Measurements from ENCODE around the gene DNAAF8.

Gene DNAAF8

DNA sequence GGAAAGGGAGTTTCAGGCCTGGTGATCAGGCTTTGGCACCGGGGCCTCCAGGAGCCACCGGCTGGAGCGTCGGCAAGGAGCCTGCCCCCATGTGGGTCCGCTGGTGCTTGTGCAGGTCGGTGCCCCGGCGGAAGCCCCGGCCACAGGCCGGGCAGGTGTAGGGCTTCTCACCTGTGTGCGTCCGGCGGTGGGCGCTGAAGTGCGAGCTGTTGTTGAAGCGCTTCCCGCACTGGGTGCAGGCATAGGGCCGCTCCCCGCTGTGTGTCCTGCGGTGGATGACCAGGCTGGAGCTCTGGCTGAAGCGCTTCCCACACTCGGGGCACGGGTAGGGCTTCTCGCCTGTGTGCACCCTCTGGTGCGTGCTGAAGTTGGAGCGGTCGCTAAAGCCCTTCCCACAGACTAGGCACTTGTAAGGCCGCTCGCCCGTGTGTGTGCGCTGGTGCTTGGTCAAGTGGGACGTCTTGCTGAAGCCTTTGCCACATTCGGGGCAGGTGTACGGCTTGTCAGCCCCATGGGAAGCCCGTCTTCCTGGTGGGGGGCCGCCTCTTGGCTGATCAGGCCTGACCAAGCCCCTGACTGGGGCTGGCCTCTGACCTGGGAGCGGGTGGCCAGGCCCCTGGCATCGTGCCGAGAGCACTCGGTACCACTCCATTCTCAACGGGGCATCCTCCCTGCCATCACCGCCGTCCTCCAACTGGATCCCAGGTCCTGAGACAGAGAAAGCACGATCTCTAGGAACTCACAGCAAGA lies 18.2 kb downstream of the DNAAF8 start:
- no peak for DNase-seq (ENCODE audit: low read depth in 2 of 2)

DNA sequence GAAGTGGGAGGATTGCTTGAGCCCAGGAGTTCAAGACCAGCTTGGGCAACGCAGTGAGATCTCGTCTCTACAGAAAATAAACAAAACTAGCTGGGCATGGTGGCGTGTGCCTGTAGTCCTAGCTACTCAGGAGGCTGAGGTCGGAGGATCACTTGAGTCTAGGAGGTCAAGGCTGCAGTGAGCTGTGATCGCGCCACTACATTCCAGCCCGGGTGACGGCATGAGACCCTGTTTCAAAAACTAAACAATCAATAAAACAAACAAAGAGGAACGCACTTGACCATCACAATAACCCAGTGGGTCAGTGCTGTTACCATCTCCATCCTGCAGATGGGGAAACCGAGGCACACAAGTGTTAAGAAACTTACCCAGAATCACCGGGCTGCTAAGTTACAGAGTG lies 18.9 kb downstream of the DNAAF8 start:
- no peak for DNase-seq (ENCODE audit: low read depth in 2 of 2)

DNA sequence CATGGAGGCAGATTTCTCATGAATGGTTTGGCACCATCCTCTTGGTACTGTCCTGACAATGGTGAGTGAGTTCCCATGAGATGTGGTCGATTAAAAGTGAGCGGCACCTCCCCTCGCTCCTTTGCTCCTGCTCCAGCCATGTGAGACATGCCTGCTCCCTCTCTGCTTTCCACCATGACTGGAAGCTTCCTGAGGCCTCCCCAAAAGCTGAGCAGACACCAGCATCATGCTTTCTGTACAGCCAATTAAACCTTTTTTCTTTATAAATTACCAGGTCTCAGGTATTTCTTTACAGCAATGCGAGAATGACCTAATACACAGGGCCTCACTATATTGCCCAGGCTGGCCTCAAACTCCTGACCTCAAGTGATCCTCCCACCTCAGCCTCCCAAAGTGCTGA lies 20.5 kb downstream of the DNAAF8 start:
- no peak for DNase-seq (ENCODE audit: low read depth in 2 of 2)

DNA sequence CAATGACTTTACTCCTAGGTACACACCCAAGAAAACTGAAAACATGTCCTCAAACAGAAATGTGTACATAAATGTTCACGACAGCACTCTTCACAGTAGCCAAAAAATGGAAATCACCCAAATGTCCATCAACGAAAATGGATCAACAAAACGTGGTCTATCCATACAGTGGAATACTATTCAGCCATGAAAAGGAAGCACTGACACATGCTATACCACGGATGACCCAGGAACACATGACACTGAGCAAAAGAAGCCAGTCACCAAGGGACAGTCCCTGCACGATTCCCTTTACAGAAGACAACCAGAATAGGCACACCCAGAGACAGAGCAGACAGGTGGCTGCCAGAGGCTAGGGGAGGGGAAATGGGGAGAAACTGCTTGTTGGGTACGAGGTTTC lies 21.4 kb downstream of the DNAAF8 start:
- no peak for DNase-seq (ENCODE audit: low read depth in 2 of 2)

DNA sequence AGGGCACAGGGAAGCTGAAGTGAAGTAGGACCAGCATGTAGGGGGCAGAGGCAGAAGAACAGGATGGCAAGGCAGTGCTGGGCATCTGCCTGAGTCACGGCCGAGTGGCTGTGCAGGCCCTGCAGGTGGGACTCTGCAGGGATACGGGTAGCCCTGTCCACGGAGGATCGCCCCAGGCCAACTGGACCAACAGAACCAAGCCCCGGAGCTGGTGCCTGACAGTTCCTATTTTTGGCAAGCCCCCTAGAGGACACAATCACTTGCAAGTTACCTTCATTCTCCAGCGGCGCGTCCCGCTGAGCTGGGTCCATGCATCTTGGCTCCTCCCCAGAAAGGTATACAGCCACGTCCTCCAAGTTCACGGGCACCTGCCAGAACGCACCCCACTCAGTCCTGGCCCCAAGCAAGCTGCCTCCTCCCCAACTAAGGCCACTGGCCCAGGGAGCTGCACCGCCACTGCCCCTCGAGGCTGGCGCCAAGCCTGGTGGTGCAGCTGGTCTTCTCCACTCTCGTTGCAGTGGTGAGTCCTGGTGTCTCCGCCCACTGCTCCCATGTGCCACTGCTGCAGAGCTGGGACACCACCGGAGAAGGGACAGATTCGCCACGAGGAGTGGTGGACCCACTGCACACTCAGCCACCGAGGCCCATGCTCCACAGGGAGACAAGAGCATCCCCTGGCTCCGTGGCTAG lies 26.0 kb downstream of the DNAAF8 start:
- no peak for DNase-seq (ENCODE audit: low read depth in 2 of 2)

DNA sequence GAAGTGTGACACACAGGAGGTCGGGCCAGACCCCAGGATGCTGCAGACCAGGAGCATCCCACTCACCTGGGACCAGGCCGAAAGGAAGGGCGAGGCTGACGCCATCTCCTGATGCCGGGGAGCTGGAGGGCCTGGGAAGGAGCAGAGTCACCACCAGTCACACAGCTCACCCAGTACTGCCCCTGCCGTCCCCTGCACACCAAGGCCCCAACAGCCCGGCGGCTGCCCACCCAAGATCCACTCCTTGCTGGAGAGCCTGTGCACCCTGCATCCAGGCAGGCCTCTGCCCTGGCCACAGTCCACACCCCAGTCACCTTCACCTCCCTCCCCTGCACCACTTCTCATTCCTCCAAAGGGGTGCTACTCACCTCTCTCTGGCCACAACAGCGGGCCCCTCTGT lies 27.9 kb downstream of the DNAAF8 start:
- DNase-seq (ENCODE audit: low read depth in 2 of 2) = no peak

DNA sequence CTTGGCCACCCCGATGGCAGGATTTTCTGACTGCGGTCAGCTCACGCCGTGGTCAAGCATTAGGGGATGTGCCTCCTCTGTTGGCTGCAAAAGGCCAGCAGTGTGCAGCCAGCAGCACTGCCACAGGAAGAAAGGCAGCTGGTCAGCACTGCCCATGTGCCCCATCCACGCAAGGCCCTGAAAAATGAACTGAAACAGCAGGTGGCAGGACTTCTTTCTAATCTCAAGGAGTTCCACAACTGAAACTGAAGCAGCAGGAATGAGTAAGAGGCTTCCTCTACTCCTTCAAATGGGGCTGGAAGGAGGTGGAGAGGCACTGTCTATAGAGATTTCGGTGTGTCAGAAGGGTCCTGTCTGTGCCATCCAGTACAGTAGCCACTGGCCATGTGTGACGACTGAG lies 29.5 kb downstream of the DNAAF8 start:
- DNase-seq (ENCODE audit: low read depth in 2 of 2) = no peak

DNA sequence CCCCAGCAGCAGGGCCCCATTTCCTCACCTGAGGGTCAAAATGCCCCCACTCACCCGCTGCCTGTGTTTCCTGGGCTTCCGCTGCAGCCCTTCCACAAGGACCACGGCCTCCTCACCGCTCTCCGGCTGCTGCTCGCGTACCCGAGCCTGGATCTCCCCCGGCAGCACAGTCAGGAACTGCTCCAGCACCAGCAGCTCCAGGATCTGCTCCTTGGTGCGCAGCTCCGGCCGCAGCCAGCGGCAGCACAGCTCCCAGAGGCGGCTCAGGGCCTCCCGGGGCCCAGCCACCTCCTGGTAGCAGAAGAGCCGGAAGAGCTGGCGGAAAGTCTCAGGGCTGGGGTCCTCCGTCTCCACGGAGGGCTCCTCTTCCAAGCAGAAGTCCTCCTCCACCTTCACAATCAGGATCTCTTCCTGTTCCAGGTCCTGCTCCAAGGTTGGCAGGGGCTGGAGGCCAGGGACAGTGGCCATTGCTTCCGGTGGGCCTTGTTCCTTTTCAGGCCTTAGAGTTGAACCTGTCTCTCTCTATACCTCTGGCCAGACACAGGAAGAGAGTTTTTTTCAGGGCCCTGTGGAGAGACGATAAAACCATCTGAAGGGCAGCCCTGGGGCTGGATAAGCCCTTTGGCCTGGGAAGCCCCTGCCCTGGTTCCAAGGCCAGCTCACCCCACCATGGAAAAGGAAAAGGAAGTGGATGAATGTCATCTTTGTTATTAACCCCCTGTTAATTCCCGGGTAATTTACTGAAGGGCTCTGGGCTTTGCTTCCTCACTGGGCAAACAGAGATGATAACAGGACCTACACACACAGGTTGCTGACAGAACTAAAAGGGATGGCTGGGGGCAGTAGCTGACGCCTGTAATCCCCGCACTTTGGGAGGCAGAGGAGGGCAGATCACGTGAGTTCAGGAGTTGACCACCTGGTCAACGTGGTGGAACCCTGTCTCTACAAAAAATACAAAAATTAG lies 31.5 kb downstream of the DNAAF8 start:
- no peak for DNase-seq (ENCODE audit: low read depth in 2 of 2)

DNA sequence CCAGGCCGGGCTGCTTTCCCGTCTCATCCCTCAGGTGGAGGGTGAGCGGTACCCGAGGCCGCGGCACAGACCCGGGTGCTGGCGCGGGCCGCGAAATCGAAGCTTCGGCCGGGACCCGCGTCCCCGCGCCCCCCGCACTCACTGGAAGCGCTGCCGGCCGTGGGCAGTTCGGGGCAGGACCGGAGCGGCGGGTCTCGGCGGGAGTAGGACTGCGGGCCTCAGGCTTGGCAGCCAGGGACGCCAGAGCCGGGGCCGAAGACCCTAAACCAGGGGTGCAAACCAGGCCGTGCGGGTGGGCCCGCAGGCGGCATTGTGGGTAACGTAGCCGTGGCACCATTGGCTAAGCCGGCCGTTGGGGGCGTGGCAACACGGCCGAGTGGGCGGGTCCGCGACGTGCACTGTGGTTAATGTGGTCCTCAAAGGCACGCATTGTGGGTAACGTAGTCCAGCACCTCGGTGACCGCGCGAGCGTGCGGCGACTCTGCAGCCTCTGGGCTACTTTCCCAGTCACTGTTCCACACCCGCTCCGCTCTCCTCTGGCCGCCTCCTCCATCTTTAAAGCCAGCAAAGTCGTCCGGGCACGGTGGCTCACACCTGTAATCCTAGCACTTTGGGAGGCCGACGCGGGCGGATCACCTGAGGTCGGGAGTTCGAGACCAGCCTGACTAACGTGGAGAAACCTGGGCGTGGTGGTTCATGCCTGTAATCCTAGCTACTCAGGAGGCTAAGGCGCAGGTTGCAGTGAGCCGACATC lies 32.7 kb downstream of the DNAAF8 start, which contains the start of gene ZNF500:
ZNF500 (minus strand) TSS at position 288 of the 754 bp plus-strand sequence. CDS start 1,184 bp downstream, outside the sequence.
- DNase-seq (ENCODE audit: low read depth in 2 of 2) = peak; percentile 95 to 99

DNA sequence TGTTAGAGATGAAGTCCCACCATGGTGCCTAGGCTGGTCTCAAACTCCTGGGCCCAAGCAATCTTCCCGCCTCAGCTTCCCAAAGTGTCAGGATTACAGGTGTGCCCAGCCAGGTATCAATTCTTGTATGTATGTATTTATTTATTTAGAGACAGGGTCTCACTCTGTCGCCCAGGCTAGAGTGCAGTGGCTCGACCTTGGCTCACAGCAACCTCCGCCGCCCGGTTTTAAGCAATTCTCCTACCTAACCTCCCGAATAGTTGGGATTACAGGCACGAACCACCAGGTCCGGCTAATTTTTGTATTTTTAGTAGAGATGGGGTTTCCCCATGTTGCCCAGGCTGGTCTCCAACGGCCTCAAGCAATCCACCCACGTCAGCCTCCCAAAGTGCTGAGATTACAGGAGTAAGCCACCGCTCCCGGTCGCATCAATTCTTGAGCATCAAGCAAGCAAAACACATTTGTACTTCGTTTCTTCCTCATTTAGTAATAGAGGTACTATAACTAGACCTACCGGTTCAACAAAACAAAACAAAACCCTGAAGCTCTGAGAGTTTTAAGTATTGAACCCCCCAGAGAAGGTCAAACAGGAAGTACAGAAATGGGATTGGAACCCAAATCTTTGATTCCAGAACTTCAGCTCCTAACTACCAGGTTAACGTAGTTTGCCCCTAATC lies 33.7 kb downstream of the DNAAF8 start:
- no peak for DNase-seq (ENCODE audit: low read depth in 2 of 2)

DNA sequence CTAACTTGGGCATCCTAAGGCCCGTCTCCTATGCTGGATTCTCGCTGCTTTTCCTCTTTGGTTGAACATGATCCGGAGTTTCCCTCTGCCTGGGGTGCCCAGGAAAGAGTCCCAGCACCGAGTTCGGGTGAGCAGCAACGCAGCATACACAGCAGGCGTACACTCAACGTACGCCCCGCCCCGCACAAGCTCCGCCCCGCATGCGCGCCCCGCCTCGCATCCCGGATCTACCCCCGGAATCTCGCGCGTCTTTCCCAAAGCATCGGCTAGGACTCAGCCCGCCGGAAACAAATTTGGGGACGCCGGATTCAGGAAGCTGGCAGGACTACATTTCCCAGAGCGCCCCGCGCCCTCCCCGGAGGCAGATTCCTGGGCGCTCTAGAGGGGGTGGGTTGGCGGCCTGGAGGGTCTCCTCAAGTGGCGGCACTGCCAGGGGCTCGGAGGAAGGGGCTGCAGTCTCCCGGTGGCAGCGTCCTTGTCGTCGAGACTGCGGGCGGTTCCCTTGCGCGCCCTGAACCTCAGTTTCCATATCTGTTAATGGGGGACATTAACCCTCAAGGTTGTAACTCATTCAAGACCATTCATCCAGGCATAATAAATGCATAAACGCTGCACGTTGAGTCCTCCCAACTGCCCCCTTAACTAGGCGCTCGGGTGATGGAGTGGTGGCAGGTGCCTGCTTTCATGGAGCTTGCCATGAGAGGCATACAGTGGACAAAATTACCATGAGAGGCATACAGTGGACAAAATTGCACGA lies 34.4 kb downstream of the DNAAF8 start:
- DNase-seq (ENCODE audit: low read depth in 2 of 2) = peak; percentile 66 to 87

DNA sequence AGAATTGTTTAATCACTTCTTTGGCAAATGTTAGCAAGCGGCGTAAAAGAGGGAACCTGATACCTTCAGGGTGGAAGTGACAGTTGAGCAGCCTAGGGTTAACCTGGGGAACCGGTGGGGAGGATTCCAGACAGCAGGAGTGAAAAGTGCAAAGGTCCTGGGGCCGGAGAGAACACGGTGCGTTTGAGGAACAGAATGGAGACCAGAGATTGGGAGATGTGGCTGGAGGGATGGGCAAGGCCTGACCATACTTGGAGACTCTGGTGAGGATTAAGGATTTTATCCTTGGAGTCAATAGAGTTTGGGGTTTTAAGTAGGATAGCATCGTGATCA lies 34.9 kb downstream of the DNAAF8 start:
- DNase-seq (ENCODE audit: low read depth in 2 of 2) = no peak

DNA sequence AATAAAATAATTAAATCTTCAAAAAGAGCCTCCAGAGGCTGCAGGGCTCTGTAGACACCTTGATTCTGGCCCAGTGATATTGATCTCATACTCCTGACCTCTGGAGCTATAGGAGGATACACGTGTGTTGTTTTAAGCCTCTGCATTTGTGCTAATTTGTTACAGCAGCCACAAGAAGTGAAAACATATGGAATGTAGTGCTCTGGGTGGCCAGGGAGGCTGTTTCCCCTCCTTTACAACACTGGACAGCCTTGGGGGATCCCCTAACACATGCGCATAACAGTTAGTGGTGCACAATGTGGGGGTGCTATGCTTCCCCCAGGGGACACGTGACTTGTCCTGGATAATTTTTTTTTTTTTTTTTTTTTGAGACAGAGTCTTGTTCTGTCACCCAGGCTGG lies 37.3 kb downstream of the DNAAF8 start:
- no peak for DNase-seq (ENCODE audit: low read depth in 2 of 2)

DNA sequence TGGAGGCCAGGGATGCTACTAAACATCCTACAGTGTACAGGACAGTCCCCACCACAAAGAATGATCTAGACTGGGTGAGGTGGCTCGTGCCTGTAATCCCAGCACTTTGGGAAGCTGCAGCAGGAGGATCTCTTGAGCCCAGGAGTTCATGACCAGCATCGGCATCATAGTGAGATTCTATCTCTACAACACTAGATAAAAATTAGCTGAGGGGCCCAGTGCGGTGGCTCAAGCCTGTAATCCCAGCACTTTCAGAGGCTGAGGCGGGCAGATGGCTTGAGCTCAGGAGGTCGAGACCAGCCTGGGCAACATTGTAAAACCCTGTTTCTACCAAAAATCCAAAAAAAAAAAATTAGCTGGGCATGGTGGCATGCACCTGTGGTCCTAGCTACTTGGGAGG lies 38.0 kb downstream of the DNAAF8 start:
- no peak for DNase-seq (ENCODE audit: low read depth in 2 of 2)

DNA sequence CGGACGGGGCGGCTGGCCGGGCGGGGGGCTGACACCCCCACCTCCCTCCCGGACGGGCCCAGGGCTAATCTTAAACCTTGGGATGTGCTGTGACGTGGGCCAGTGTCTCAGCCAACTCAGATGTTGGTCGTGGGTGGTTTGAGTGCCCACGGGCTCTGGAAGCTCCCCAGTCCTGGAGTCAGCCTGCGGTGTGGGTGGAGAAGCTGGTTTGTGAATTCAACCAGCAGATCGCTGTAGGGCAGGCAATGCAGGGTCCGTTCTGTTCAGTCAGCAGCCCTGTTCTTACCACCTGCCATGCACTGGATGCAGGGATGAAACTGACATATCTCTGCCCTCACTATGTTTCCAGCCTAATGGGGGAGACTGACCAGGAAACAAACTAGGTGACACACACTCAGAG lies 40.7 kb downstream of the DNAAF8 start:
- no peak for DNase-seq (ENCODE audit: low read depth in 2 of 2)

DNA sequence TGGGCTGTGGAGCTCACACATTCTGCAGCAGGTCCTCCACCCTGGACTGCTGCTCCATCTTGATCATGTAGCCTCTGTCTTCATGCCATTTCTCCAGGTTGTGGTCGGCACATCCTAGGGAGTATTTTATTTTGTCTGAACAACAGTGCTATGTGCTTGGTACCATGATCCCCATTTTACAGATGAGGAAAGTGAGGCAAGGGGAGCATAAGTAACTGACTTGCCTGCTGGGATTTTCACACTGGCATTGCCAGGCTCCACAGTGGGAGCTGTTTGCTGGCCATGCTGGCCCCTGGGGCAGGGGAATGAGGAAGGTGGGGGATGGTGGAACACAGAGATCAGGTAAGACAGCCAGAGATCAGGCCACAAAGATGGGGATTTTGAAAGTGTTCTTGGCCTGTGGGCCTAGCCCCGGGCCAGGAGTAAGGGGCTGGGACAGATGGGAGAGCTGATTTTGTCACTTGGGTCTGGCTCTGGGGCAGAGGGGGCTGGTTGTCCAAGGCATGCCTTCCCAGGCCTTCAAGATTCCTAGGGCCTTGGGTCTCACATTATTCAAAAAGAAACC lies 41.9 kb downstream of the DNAAF8 start:
- DNase-seq (ENCODE audit: low read depth in 2 of 2) = no peak

DNA sequence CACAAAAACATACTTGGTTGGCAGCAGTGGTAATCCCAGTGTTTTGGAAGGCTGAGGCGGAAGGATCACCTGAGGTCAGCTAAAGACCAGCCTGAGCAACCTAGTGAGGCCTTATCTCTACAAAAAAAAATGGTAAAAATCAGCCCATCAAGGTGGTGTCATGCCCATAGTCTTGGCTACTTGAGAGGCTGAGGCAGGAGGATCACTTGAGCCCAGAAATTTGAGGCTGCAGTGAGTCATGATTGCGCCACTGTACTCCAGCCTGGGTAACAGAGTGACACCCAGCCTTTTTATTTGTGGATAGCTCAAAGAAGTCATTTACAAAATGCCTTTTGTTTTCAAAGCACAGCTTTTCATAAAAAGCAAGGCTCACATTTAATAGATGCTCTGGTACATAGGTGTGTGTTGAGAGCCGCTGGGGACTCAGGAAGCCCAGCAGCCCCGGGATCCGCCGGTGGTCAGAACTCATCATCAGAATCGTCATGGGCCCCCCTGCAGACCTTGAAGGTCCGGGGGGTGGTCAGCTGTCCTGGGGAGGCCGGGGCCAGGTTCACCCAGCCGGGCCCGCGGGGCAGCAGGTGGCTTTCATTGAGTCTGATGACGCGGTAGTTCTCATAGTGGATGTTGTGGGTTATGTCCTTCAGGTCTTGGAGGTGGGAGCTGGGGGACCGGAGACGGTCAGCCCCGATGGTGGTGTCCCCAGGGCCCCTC lies 43.2 kb downstream of the DNAAF8 start:
- DNase-seq (ENCODE audit: low read depth in 2 of 2) = no peak

DNA sequence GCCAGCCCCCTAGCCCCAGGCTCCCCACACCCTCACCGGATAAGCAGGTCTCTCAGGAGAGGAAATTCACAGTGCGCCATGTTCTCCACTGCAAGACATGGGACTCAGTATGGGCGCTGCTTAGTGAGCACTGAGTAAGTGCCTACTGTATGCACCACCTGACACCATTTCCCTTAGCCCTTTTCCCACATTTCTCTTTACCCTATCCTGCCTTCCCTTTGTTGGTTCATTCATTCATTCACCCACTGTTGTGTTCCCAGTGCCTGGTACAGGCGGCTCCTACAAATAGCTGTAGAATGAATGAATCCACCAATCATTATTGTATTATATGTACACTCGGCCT lies 43.7 kb downstream of the DNAAF8 start:
- DNase-seq (ENCODE audit: low read depth in 2 of 2) = no peak

DNA sequence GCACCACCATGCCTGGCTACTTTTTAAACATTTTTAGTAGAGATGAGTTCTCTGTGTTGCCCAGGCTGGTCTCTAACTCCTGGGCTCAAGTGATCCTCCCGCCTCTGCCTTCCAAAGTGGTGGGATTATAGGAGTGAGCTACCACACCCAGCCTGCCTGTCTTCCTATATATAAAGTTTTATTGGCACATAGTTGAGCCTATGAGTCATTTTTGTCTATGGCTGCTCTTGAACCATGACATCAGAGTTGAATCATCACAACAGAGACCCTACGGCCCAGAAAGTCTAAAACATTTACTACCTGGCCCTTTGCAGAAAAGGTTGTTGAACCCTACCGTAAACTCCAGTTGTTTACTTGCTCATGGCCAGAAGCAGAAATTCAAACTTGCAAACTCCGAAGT lies 45.9 kb downstream of the DNAAF8 start:
- DNase-seq (ENCODE audit: low read depth in 2 of 2) = no peak
